Tibial artery (tissue), 4 donors: ENCODE results near the gene TMEM79.

Experiments
- DNase-seq, 2 donors: peaks; one replicate each; pipeline ENCODE4 v3.0.0-alpha.2; 2019
- H3K27ac ChIP-seq, 2 donors: fragments of 200-600 bp; sonication (generic) in 1 of 2; 1 replicate in 1 of 2; 2 replicates in 1 of 2; pipeline ENCODE4 v1.5.1; 2018 to 2019; ENCODE audit warnings: mild to moderate bottlenecking in 1 of 2
- H3K27me3 ChIP-seq, 2 donors: fragments of 200-600 bp; sonication (generic) in 1 of 2; one replicate each; pipeline versions ENCODE4 v1.5.1 to v1.6.0; 2016 to 2019
- H3K36me3 ChIP-seq, 3 donors: fragments of 200-600 bp; sonication (generic) in 2 of 3; one replicate each; pipeline ENCODE4 v1.5.1; 2016 to 2019; ENCODE audit warnings: mild to moderate bottlenecking in 2 of 3
- H3K4me1 ChIP-seq, 4 donors: fragments of 200-600 bp; sonication (generic) in 2 of 4; 1 replicate in 3 of 4; 2 replicates in 1 of 4; pipeline ENCODE4 v1.5.1; 2016 to 2019
- H3K4me3 ChIP-seq, 2 donors: fragments of 200-600 bp; sonication (generic) in 1 of 2; 1 replicate in 1 of 2; 2 replicates in 1 of 2; pipeline ENCODE4 v1.5.1; 2018 to 2019; ENCODE audit warnings: mild to moderate bottlenecking in 2 of 2
- H3K9me3 ChIP-seq, 3 donors: fragments of 200-600 bp; sonication (generic) in 1 of 3; one replicate each; pipeline ENCODE4 v1.5.1; 2016 to 2019
- CTCF ChIP-seq, 2 experiments: fragments of 200-600 bp in 1 of 2; fragments of 450-650 bp in 1 of 2; IDR thresholded peaks; one replicate each; pipeline ENCODE4 v1.5.1; 2017 to 2019; ENCODE audit warnings: antibody characterized with exemption in 2 of 2, mild to moderate bottlenecking in 1 of 2, moderate library complexity in 1 of 2
- intact Hi-C: fragments of 100-400 bp; cut with DNase I; formaldehyde crosslinking; loops from one replicate; pipeline ENCODE4 v1.15.0; 2023; ENCODE audit warnings: low total_unique reads

Gene TMEM79

GRCh38 chr1:156289857-156290256, 5.7 kb downstream of the TMEM79 start:
- peaks cover 0 to 36% (median 20%) of the 10 kb centered on the region in 4 donors for H3K4me1 ChIP-seq
- no peak overlapping the region for H3K27ac ChIP-seq
- DNase-seq, result no peak
- no peaks in the 10 kb centered on the region for H3K9me3 ChIP-seq
- intact Hi-C loops, result no loop called here
- no peak for TF ChIP-seq CTCF (IDR thresholded peaks at IDR 0.05)
- H3K36me3 ChIP-seq, result peaks cover 0 to 25% (median 13%) of the 10 kb centered on the region in 3 donors
- no peak overlapping the region for H3K4me3 ChIP-seq
- H3K27me3 ChIP-seq, result no peaks in the 10 kb centered on the region

DNA sequence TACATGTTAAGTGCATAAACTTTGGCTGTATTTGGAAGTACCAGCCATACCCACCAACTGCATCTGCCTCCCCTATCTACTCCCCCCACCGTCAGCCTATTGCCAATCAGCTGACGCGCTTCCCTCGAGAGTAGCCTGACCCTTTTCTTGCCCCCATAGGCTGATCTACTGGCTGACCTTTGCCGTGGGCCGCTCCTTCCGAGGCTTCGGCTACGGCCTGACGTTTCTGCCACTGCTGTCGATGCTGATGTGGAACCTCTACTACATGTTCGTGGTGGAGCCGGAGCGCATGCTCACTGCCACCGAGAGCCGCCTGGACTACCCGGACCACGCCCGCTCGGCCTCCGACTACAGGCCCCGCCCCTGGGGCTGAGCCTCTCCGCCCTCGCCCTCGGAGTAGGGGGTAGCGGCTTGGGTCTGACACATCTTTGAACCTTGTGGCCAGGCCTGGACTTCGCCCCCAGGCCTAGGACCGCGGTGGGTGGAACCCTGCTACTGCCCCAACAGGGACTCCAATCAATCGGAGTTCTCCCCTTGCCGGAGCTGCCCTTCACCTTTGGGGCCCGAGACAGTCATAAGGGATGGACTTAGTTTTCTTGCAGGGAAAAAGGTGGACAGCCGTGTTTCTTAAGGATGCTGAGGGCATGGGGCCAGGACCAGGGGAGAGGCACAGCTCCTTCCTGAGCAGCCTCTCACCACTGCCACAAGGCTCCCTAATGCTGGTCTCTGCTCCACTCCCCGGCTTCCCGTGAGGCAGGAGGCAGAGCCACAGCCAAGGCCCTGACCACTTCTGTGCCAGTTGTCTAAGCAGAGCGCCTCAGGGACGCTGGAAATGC, 7.3 kb downstream of the TMEM79 start:
- Histone ChIP-seq H3K4me3 (peak overlapping the region; percentile 50 to 58), H3K36me3 (peaks cover 0 to 13% (median 12%) of the 10 kb centered on the region in 3 donors), H3K27ac (peak overlapping the region; percentile 83 to 86), H3K9me3 (no peaks in the 10 kb centered on the region), H3K4me1 (peaks cover 0 to 35% (median 27%) of the 10 kb centered on the region in 4 donors), H3K27me3 (no peaks in the 10 kb centered on the region)
- DNase-seq, result peak; percentile 95
- no peak for TF ChIP-seq CTCF (IDR thresholded peaks at IDR 0.05)
- intact Hi-C loops, result no loop called here

DNA sequence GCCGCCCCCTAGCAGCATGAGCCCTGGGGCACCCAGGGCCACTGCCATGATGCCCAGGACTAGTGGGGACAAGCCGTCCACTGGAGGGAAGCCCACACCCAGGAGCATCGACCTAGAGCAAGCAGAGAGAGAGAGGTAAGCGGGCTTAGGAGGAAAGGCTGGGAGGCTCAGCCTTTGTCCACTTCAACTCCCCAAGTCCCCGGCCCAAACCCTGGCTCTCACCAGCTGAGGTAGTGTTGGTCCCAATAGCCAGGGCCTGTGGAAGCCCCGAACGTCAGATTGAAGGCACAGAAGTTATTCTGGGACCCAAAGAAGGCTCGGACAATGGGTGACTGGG, 8.9 kb downstream of the TMEM79 start:
- DNase-seq, result no peak
- intact Hi-C loops, result no loop called here
- no peak overlapping the region for H3K4me3 ChIP-seq
- peaks cover 0 to 13% (median 10%) of the 10 kb centered on the region in 3 donors for H3K36me3 ChIP-seq
- no peak for TF ChIP-seq CTCF (IDR thresholded peaks at IDR 0.05)
- H3K27ac ChIP-seq, result no peak overlapping the region
- no peaks in the 10 kb centered on the region for H3K9me3 ChIP-seq
- H3K4me1 ChIP-seq, result peaks cover 0 to 35% (median 27%) of the 10 kb centered on the region in 4 donors
- no peaks in the 10 kb centered on the region for H3K27me3 ChIP-seq

GRCh38 chr1:156293895-156294294, 9.8 kb downstream of the TMEM79 start:
- intact Hi-C loops, result no loop called here
- TF ChIP-seq CTCF (IDR thresholded peaks at IDR 0.05), result no peak
- no peak overlapping the region for H3K4me3 ChIP-seq
- H3K4me1 ChIP-seq, result peaks cover 0 to 35% (median 27%) of the 10 kb centered on the region in 4 donors
- no peaks in the 10 kb centered on the region for H3K9me3 ChIP-seq
- no peaks in the 10 kb centered on the region for H3K27me3 ChIP-seq
- no peak for DNase-seq
- peaks cover 0 to 10% (median 6%) of the 10 kb centered on the region in 3 donors for H3K36me3 ChIP-seq
- no peak overlapping the region for H3K27ac ChIP-seq

- peak; percentile 77 to 83 for DNase-seq
Measured at GRCh38 chr1:156295391-156295947, 11.3 kb downstream of the TMEM79 start, which contains the start of gene GLMP. GLMP (minus strand) TSS chr1:156295679; CDS start chr1:156295645, 34 bp downstream.

More at GRCh38 chr1:156295391-156295947, 11.3 kb downstream of the TMEM79 start, which contains the start of gene GLMP:
- H3K27ac ChIP-seq, result peak within 1 kb of the TSS; percentile 69 to 83
- intact Hi-C loops, result no loop called here
- H3K4me3 ChIP-seq, result peak within 1 kb of the TSS; percentile 73 to 75
- no peaks in the 10 kb centered on the region for H3K9me3 ChIP-seq
- TF ChIP-seq CTCF (IDR thresholded peaks at IDR 0.05), result no peak
- H3K27me3 ChIP-seq, result no peaks in the 10 kb centered on the region
- peaks cover 0 to 35% (median 26%) of the 10 kb centered on the region in 4 donors for H3K4me1 ChIP-seq
- H3K36me3 ChIP-seq, result peaks cover 0 to 5% (median 0%) of the 10 kb centered on the region in 3 donors
